HG03442 (cell line): ENCODE measurements around the gene TMEM63A.
"Not testable (repeated sequence)": the region's sequence is repeated elsewhere in the genome, so short reads cannot be mapped to it uniquely, and the experiment has no call there.

ENCODE experiments used
- ATAC-seq: cut with Tn5 transposase; IDR thresholded peaks from one replicate; pipeline ENCODE4 v1.9.1; 2021; ENCODE audit warnings: mild to moderate bottlenecking, moderate library complexity; ENCODE audit not compliant: unreplicated experiment

The TMEM63A gene

DNA sequence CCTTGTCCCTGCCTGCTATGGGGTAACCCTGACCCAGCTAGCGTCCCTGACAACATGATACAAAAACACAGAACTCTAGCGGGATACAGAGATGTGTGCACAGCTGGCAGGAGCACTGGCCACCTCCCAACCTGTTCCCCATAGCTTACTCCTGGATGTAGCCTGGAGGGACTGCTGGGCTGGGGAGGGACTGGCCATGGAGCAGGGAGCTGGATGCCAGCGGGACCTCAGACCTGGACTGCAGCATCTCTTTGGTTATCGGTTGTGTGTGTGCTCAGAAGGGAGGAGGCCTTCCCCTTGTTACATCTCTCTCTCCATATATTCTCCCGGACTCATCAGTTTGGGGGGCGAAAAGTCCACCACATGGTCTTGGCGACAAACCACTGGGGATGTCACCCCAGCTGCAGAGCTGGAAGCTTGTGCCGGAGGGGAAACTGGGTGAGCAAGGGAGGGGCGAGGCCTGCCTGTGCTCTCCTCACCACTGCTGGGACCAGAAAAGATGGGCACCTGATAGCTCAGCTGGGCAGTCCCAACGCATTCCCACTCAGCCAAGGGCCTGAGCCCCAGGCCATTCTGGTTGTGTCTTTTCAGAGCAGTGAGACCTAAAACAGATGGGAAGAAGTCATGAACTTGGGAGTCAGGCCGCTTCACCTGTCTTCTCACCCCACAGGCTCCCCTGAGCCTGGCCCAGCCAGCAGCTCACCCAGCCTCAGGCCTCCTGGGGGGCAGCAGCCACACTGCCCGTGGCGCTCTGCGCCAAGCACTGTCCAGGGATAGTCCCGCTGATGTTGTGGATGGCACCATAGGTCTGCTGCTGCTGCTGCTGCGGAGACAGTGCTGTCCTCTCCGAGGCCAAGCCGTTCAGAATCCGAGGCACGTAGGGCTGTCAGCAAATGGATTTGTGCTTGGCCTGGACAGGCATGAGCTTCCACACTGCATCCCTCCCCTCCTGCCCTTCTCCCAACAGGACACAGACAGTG, 35.6 kb downstream of the TMEM63A start:
- ATAC-seq, result no peak

DNA sequence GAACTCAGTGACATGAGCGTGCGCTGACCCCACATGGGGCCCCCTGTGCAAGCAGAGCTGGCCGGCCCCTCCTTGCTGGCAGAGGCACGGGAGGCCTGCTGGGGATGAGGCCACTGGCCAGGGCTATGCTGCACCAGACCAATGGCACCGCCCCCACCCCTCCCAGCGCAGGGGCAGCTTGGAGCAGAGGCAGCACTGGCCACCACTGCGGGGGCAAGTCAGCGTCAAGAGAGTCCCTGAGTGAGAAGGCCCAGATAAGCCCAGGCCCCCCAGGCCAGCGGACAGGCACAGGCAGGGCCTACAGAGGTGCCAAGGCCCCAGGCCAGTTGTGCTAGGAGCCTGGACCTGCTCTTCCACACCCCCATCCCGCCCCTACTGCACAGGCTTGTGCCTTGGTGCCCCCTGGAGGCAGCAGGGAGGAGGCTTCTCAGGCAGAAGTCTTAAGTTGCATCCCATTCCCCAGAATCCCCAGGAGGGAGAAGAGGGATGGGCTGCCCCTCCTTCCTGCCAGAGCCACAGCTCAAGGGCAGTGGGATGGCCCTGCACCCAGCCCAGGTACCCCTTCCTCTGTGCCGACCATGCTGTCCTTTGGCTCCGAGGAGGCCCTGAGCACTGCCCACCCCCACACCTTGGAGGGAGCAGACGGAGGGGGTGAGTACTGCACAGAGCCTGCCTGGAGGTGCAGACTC, 36.5 kb downstream of the TMEM63A start:
- no peak for ATAC-seq

DNA sequence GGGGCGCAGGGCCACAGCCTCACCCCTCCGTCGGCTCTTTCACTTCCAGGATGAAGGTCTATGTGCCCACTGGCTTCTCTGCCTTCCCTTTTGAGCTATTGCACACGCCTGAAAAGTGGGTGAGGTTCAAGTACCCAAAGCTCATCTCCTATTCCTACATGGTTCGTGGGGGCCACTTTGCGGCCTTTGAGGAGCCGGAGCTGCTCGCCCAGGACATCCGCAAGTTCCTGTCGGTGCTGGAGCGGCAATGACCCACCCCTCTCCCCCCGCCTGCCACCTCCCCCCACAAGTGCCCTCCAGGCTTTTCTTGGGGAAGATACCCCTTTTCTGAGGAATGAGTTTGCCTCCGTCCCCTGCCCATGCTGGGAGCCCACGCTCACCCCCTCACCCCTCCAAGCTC, 37.1 kb downstream of the TMEM63A start:
- no peak for ATAC-seq

DNA sequence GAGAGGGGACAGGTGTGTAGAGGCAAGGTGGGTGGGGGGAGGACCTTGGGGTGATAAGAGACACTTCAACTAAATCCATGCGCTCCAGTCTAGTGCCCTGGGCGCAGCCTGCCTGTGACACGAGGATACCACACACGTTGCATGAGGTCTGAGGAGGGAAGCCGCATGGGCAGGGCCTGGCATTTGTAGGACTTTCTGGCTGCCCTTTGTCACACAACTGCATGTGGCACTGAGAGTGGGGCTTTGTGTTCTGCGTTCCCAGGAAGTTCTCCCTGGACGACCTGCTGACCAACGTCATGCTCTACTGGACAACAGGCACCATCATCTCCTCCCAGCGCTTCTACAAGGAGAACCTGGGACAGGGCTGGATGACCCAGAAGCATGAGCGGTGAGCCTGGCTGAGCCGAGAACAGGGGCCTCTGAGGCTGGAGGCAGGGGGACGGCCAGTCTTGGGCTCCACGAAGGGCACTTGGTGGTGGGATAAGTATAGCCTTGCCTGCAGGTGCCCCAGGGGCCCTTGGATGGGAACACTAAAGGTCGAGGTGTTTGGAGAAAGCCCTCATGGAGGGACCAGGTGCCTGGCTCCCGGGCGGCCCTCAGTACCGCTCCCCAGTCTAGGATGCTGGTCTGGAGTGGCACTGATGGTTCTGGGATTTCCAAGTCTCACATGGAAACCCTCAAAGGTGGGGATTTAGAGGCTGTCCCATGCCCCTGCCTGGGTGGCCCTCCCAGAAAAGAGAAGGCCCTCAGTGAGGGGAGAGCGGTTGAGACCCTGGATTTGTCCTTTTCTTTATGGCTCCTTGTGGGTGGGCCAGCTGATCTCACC, 37.7 kb downstream of the TMEM63A start:
- ATAC-seq, result no peak

- no peak for ATAC-seq
Measured at GRCh38 chr1:225843426-225843795, 38.8 kb downstream of the TMEM63A start.

DNA sequence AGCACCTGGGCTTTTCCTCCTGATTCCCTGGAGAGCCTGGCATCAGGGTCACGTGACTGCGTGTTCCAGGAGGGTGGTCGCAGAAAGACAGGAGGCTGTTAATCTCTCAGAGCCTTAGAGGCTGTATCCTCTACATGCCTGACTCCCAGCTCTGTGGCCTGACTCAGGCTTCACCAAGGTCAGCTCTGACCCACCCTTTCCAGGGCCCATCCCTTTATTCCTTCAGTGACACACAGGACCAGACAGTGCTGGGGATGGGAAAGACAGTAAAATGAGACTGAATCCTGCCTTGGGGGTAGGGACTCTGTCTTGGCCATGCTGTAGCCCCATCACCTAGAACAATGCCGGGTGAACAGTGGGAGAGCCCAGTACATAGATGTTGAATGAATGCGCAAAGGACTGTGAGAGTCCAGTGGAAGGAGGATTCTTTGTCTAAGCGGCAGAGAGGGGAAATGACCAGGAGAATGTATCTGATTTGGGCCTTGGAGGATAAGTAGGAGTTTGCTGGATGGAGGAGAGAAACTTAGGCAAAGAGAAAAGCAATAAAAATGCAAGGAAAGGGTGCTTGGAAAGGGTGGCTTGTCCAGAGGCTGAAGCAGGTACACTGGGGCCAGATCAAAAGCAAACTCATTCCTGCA, 39.3 kb downstream of the TMEM63A start:
- no peak for ATAC-seq

- ATAC-seq, result no peak
Measured at GRCh38 chr1:225842074-225842473, 40.1 kb downstream of the TMEM63A start.

GRCh38 chr1:225840713-225841112, 41.5 kb downstream of the TMEM63A start:
- no peak for ATAC-seq

GRCh38 chr1:225840223-225840610, 42.0 kb downstream of the TMEM63A start:
- no peak for ATAC-seq

DNA sequence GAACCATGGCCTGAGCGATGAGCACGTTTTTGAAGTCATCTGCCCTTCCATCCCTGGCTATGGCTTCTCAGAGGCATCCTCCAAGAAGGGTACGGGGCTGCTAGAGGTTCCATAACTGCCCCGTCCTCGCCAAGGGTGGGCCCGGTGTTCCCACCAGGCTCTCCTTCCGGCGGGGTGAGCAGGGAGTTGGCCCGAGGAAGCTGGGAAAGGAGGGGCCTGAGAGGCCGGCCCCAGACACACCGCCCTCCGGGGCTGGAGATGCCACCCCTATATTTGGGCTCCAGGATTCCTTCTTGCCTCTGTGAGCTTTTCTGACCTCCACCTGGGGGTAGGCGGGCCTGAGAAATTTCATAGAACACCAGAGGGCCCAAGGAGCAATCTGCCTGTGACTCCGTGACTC, 43.4 kb downstream of the TMEM63A start:
- ATAC-seq, result no peak

DNA sequence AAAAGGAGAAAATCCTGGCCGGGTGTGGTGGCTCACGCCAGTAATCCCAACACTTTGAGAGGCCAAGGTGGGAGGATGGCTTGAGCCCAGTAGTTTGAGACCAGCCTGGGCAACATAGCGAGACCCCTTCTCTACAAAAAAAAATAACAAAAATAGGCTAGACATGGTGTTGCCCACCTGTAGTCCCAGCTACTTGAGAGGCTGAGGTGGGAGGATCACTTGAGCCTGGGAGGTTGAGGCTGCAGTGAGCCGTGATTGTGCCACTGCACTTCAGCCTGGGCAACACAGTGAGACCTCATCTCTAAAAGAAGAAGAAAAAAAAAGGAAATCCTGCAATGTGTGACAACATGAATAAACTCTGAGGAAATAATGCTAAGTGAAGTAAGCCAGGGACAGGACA, 45.9 kb downstream of the TMEM63A start:
- not testable (repeated sequence) for ATAC-seq

- ATAC-seq, result no peak
Measured at GRCh38 chr1:225835856-225836255, 46.3 kb downstream of the TMEM63A start.

GRCh38 chr1:225834417-225835329, 47.5 kb downstream of the TMEM63A start:
- no peak for ATAC-seq

DNA sequence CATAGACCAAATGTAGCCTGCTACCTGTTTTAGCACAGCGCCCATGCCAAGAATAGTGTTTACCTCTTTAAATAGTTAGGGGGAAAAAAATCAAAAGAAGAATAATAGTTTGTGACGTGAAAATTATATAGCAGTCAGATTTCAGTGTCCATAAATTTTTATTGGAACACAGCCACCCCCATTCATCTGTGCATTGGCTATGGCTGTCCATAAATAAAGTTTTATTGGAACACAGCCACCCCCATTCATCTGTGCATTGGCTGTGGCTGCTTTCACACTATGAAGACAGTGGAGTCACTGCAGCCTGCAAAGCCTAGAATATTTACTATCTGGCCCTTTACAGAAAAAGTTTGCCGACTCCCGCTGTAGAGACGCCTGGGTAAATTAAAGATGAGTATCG, 51.3 kb downstream of the TMEM63A start:
- no peak for ATAC-seq

DNA sequence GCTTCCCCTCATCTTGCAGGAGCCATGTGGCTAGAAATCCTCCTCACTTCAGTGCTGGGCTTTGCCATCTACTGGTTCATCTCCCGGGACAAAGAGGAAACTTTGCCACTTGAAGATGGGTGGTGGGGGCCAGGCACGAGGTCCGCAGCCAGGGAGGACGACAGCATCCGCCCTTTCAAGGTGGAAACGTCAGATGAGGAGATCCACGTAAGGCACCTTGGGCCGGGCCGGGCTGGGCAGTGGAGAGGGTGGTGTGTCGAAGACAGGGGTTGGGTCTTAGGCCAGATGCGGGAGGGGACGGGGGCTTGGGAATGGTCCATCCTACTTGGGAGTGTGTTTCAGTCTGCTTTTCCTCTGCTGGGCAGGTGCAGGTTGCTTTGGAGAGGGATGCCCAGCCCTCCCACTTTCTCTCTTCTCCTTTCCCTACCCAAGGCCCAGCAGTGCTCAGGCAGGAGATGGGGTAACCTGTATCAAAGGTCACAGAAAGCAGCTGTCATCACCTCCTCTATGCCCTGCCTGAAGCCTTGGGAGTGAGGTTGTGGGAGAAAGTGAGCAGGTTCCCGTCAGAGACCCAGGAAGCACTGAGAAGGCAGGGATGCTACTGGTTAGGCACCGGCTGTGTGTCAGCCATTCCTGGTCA, 53.4 kb downstream of the TMEM63A start:
- ATAC-seq, result no peak

DNA sequence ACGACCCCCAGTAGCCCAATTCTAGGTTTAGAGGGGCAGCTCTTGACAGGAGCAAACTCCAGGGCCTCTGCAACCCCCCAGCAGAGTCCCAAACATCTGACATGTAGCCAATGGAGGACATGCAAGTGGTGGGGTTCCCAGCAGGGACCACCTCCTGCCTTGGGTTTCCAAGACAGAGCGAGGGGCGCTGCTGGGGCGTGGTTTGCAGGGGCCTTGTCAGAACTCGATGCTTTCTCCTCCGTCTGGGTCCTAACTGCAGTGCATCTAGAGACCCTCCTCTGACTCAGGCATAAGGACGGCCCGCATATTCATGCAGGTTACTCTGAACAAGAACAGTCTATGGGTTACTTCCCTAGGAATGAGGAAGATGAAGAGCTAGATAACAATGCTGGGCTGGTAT, 55.1 kb downstream of the TMEM63A start:
- ATAC-seq, result no peak

DNA sequence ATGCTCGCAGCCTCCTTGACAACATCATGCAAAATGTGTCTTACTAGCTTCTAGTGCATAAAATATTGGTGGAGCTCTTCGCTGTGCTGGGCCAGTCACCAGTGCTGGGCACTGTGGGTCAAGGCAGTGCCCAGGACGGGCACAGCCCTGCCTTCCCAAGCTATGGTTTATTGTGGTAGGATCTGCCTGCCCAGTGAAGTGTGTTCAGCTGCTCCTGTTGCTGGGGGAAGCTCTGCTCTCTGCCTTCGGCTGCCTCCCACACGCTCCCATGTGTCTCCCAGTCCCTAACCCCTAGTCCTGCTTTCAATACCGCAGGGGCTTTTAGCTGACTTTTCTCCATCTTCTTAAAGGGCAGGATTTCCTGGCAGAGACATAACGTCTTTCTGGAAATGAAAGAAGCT, 56.6 kb downstream of the TMEM63A start:
- no peak for ATAC-seq

DNA sequence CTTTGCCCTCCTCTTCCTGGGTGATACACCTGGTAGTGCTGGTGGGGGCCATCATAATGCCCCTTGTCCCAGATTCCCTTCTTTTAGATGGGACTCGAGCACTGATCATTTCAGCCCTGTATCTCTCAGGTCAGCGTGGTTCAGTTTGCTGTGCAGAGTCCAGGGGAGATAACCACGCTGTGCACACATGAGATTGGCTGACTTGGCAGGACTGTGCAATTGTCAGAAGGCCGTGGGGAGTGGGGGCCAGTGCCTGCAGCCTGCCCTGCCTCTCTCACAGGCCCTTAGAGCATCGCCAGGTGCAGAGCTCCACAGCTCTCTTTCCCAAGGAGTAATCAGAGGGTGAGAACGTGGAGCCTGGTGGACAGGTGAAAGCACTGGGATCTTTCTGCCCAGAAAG, 57.1 kb downstream of the TMEM63A start:
- no peak for ATAC-seq

GRCh38 chr1:225824533-225824941, 57.6 kb downstream of the TMEM63A start:
- ATAC-seq, result no peak
